Large intestine (tissue), 3 donors: ENCODE results near the gene INO80E. TPM values are rescaled to one million over a fixed set of nuclear protein-coding genes. Genes with fewer than 3 reads are reported as not detected.

Experiments used
- DNase-seq, 2 donors: peaks; one replicate each; pipeline versions ENCODE4 v3.0.0 to v3.0.0-alpha.2; 2013
- H3K27ac ChIP-seq: one replicate; pipeline ENCODE4 v1.5.1; 2013; ENCODE audit warnings: low read length
- H3K27me3 ChIP-seq: 2 replicates; pipeline ENCODE4 v1.6.1; 2013; ENCODE audit warnings: low read length; ENCODE audit not compliant: control insufficient read depth, insufficient read depth
- H3K36me3 ChIP-seq: 2 replicates; pipeline ENCODE4 v1.6.1; 2013; ENCODE audit warnings: low read length; ENCODE audit not compliant: control insufficient read depth, insufficient read depth
- H3K4me1 ChIP-seq: one replicate; pipeline ENCODE4 v1.6.1; 2013; ENCODE audit warnings: low read length; ENCODE audit not compliant: control insufficient read depth, insufficient read depth
- H3K4me3 ChIP-seq: one replicate; pipeline ENCODE4 v1.5.1; 2013; ENCODE audit warnings: low read length
- H3K9me3 ChIP-seq: one replicate; pipeline ENCODE4 v1.6.1; 2013; ENCODE audit warnings: mild to moderate bottlenecking, low read depth, low read length, moderate library complexity; ENCODE audit not compliant: control insufficient read depth
- WGBS: methylation state at CpG from one replicate; pipeline ENCODE4 v1.1.5; 2013; ENCODE audit warnings: low lambda C conversion rate; ENCODE audit not compliant: insufficient coverage; 5-methylcytosine and 5-hydroxymethylcytosine counted together
- polyA plus RNA-seq: library from polyadenylated mRNA; unstranded; fragments of 120-200 nt; gene quantifications from one replicate; pipeline ENCODE4 v1.2.1, GENCODE V29; 2013

Gene INO80E
- polyA plus RNA-seq, 1 donor, result 60.5 TPM

DNA sequence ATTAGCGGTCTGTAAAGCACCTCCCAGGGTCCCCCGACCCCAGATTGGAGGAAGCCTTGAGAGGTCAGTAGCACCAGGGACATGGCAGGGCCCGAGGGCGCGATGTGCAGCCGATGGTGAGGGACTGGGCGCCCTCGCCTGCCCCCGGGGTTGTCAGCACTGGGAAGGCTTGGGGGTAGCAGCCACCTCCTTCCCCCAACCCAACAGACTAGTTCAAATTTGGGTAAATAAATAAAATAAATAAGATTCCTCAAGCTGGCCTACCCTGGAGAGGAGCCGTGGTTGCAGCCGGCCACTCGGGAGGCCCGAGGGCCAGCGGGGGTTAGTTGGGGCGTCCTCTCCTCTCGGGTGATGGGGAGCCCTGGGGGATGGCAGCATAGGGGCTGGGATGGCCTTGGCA is 28.4 kb downstream of the INO80E start:
- H3K4me1 ChIP-seq, result peaks cover 6% of the 10 kb centered on the region
- WGBS, result no CpG with 5 or more reads among the region's 16 CpGs
- no peak for DNase-seq
- H3K27me3 ChIP-seq, result peaks cover 35% of the 10 kb centered on the region
- no peak overlapping the region for H3K27ac ChIP-seq
- H3K4me3 ChIP-seq, result no peak overlapping the region
- no peaks in the 10 kb centered on the region for H3K9me3 ChIP-seq
- no peaks in the 10 kb centered on the region for H3K36me3 ChIP-seq

DNA sequence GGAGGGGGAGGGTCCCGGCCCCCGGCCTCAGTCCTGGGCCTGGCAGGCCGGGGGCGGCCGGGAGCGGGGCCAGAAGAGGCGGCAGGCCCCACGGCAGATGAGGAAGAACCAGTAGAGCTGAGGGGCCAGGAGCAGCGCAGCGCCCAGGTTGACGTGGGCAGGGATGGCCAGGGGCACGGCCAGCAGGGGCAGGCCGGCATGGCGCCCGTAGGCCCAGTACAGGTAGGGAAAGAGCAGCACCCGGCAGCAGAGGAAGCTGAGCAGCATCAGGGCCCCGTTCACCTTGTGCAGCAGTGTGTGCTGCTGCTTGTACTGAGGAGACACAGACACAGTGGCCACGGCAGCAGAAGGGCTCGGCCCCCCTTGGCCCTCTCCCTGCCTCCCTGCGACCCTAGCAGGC is 29.1 kb downstream of the INO80E start:
- no peak overlapping the region for H3K4me3 ChIP-seq
- no peak for DNase-seq
- H3K27ac ChIP-seq, result no peak overlapping the region
- no peaks in the 10 kb centered on the region for H3K9me3 ChIP-seq
- no peaks in the 10 kb centered on the region for H3K36me3 ChIP-seq
- no CpG with 5 or more reads among the region's 20 CpGs for WGBS
- peaks cover 43% of the 10 kb centered on the region for H3K27me3 ChIP-seq
- peaks cover 6% of the 10 kb centered on the region for H3K4me1 ChIP-seq

DNA sequence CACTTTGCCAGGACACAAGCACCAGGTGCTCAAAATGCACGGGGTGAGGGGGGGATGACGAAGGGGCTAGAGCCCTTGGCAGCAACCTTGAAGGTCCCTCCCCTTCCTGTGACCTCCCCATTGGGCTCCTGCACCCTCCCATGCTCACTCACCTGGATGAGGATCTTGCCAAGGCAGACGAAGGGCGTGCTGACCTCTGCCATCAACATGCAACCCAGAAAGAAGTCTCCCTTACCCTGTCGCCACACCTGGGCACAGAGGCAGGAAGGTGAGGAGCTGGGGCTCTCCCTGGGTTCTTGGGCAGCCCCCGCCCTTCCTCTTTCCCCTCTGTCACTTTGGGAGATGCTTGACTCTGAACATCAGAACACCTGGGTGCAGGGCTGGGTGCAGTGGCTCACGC is 29.5 kb downstream of the INO80E start:
- no peaks in the 10 kb centered on the region for H3K9me3 ChIP-seq
- H3K4me1 ChIP-seq, result peaks cover 6% of the 10 kb centered on the region
- no peak for DNase-seq
- H3K27me3 ChIP-seq, result peaks cover 47% of the 10 kb centered on the region
- no peaks in the 10 kb centered on the region for H3K36me3 ChIP-seq
- H3K4me3 ChIP-seq, result no peak overlapping the region
- no peak overlapping the region for H3K27ac ChIP-seq
- no CpG with 5 or more reads among the region's 7 CpGs for WGBS

DNA sequence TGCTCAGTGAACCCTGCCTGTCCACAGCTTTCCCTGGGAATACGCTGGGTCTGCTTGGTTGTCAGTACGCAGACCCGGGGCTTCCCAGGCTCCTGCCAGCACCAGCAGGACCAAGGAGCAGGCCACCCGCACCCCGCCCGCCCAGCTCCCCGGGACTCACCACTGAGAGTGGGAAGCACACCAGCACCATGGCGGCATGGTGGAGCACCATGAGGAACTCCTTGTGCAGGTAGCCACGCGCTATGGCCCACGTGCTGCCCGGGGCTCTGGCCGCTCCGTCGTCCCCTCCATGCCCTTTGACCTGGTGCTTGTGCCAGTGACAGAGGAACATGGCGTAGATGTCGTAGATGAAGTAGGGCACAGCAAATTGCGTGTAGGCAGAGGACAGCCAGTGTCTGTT is 30.4 kb downstream of the INO80E start:
- WGBS, result no CpG with 5 or more reads among the region's 18 CpGs
- Histone ChIP-seq H3K4me1 (peaks cover 5% of the 10 kb centered on the region), H3K27me3 (peaks cover 54% of the 10 kb centered on the region)

DNA sequence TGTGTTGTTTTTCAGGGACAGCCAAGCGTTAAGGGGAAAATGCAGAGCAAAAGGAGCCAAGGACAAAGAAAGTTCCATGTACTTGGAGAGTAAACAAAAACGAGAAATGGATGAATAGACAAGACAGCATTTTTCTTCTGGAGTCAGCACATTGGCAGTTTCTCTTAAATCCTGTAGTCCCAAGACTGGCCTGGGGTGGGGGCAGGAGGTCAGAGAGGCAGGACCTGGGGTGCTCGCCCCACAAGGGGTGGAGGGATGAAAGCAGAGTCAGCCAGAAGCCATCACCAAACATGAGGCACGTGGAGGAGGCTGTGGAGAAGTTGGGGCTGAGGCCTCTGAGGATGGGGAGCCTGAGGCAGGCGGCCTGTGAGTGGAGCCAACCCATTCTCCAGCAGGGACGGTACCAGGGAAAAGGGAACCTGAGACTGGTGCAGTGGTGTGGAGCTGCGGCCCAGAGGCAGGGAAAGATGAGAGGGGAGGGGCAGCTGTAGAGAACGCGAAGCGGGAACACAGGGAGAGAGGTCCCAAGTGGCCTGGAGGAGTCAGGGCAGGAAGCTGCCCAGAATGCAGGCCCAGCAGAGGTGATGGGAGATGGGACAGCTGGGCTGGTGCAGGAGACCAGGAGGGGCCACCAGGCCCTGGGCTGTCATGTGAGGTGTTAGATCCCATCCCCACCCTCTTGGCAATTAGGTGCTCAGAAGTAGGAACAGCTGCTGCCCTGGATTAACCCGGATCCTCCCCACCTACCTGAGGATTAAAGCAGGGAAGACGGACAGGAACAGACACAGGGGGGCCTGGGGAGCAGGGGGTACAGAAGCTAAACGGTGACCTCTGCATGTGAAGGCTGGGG is 31.8 kb downstream of the INO80E start:
- WGBS, result 28% methylated on average over 4 of the region's 13 CpGs
- H3K36me3 ChIP-seq, result no peaks in the 10 kb centered on the region
- peaks cover 68% of the 10 kb centered on the region for H3K27me3 ChIP-seq

More for the DNA sequence above, 30.4 kb downstream of the INO80E start:
- no peaks in the 10 kb centered on the region for H3K36me3 ChIP-seq
- H3K4me3 ChIP-seq, result no peak overlapping the region
- H3K27ac ChIP-seq, result no peak overlapping the region
- no peak for DNase-seq
- H3K9me3 ChIP-seq, result no peaks in the 10 kb centered on the region

DNA sequence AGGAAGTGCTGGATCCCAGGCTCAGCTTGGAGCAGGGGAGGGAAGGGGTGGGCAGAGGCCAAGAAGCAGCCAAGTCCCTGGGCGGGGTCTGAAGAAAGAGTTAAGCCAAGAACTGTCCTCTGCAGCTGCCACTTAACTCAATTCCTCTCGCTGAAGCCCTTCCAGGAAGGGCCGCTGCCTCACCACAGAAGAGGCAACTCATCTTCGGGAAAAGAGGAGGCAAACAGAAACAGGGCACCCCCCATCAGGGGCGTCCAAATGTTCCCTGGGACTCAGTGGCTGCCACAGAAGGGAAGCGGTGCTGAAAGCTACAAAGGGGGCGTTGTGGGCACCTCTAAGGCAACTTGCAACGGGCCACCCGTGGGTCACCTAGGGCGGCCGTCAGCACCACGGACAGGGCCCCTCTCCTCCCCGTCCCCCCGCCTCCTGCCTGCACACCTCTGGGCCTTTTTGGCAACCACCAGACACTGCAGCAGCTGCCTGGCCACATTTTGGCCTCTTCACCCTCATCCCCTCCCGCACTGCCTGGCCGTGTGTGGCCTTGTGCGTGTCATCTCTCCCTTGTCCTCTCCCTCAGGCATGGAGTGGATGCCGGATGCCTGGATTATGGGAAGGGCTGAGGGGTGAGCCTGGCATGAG is 32.5 kb downstream of the INO80E start:
- Histone ChIP-seq H3K9me3 (no peaks in the 10 kb centered on the region), H3K36me3 (no peaks in the 10 kb centered on the region), H3K27me3 (peaks cover 69% of the 10 kb centered on the region), H3K4me1 (no peaks in the 10 kb centered on the region), H3K27ac (no peak overlapping the region), H3K4me3 (no peak overlapping the region)
- no peak for DNase-seq
- WGBS, result no CpG with 5 or more reads among the region's 18 CpGs

More for the DNA sequence above, 31.8 kb downstream of the INO80E start:
- Histone ChIP-seq H3K4me3 (no peak overlapping the region), H3K4me1 (no peaks in the 10 kb centered on the region), H3K9me3 (no peaks in the 10 kb centered on the region), H3K27ac (no peak overlapping the region)
- DNase-seq, result no peak

DNA sequence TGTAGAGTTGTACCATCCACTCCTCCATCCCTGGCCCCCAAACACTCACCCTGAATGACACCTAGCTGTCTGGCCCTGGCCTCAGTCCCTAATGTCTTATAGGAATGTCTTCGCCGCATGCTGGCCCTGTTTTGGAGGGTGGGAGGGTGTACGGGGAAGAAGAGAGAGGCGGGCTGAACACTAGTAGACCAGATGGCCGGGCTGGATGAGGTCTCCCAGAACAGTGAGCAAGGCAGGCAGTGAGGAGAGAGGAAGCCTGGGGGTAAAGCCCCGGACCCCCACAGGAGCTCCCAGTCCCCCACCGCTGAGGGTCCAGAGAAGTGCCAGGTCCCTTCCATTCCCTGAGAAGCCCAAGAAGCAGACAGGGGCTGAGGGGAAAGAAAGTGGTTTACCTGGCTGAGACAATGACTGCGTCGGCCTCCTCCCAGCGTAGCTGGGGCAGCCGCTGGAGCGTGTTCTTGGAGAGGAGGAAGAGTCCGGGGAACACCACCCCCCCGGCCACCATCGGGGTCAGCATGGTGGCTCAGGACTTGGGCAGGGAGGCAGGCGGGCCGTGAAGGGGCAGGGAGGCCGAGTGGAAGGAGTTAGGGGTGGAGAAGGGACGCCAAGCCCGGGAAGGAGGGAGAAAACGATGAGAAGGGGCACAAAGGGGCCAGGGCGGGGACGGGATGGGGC is 34.1 kb downstream of the INO80E start:
- Histone ChIP-seq H3K36me3 (no peaks in the 10 kb centered on the region), H3K4me1 (no peaks in the 10 kb centered on the region), H3K4me3 (no peak overlapping the region), H3K9me3 (no peaks in the 10 kb centered on the region), H3K27ac (no peak overlapping the region), H3K27me3 (peaks cover 66% of the 10 kb centered on the region)
- DNase-seq, result no peak
- WGBS, result 13% methylated on average over 3 of the region's 23 CpGs

DNA sequence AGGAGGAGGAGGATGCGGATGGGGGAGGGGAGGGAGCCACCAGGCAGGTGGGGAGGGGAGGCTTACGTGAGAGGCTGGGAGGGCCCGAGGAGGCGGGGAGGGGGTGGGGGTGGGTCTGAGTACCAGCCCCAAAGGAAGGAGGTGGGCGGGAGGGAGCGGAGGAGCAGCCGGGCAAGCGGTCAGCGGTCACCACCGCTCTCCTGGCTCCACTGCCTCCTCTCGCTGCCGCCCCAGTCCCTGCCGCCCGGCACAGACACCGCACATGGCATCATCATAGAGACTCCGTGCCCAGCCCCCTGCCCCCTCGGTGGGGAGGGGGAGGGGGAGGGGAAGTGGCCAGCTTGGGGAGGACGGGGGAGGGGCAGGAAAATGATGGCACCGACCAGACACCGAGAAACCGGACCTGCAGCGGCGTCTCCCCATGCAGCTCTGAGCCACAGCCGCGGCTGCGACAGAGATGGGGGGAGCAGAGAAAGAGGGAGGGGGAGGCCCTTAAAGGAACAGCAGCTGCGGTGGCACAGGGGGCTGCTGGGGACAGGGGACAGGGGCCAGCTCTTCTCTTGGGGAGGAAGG is 34.9 kb downstream of the INO80E start, which contains the start of gene TLCD3B:
TLCD3B (minus strand) TSS at position 431 of the 573 bp plus-strand sequence. CDS start 744 bp downstream, outside the sequence.
- H3K9me3 ChIP-seq, result no peaks in the 10 kb centered on the region
- no peak within 1 kb of the TSS for H3K27ac ChIP-seq
- H3K36me3 ChIP-seq, result no peaks in the 10 kb centered on the region
- WGBS, result no CpG with 5 or more reads among the region's 27 CpGs
- no peaks in the 10 kb centered on the region for H3K4me1 ChIP-seq
- peaks cover 70% of the 10 kb centered on the region for H3K27me3 ChIP-seq
- no peak for DNase-seq
- H3K4me3 ChIP-seq, result peak within 1 kb of the TSS; percentile 21

DNA sequence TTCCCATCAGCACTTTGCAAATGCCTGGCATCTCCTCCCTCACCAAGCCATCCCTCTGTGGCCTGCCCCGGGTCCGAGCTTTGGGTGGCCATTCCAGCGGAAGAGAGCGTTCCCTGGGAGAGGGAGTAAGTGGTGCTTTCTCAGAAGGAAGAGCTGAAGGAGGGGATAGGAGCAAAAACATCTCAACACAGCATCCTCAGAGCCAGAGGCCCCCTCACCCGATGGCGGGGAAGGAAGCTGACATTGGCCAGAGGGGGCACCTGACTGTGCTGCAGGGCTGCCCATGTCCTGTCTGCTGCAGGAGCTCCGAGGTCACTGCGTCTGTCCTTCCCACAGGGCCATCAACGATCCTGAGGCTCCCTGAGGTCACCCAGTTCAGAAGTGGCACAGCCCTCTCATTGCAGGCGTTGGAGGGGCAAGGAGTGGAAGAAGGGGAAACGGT is 35.5 kb downstream of the INO80E start:
- peak overlapping the region; percentile 21 for H3K4me3 ChIP-seq
- no CpG with 5 or more reads among the region's 11 CpGs for WGBS
- H3K27me3 ChIP-seq, result peaks cover 67% of the 10 kb centered on the region

More for the DNA sequence above, 35.5 kb downstream of the INO80E start:
- Histone ChIP-seq H3K9me3 (no peaks in the 10 kb centered on the region), H3K4me1 (no peaks in the 10 kb centered on the region), H3K36me3 (no peaks in the 10 kb centered on the region), H3K27ac (no peak overlapping the region)
- DNase-seq, result no peak
